Coronary artery (tissue), 2 donors: ENCODE measurements around the gene PRSS21.

Experiments
- DNase-seq: peaks from one replicate; pipeline ENCODE4 v3.0.0-alpha.2; 2017; ENCODE audit warnings: low spot score
- H3K27ac ChIP-seq, 2 donors: fragments of 200-600 bp; sonication (generic); one replicate each; pipeline ENCODE4 v1.5.1; 2016 to 2019
- H3K4me3 ChIP-seq: fragments of 200-600 bp; sonication (generic); 2 replicates; pipeline ENCODE4 v1.5.1; 2016; ENCODE audit warnings: mild to moderate bottlenecking, moderate library complexity
- CTCF ChIP-seq: fragments of 200-600 bp; sonication (generic); IDR thresholded peaks from one replicate; pipeline ENCODE4 v1.5.1; 2019; ENCODE audit warnings: antibody characterized with exemption

Gene PRSS21

GRCh38 chr16:2838928-2839327 lies 21.9 kb downstream of the PRSS21 start:
- no peak overlapping the region for H3K27ac ChIP-seq
- no peak for TF ChIP-seq CTCF
- no peak for DNase-seq
- no peak overlapping the region for H3K4me3 ChIP-seq

GRCh38 chr16:2839650-2840450 lies 22.8 kb downstream of the PRSS21 start:
- no peak for DNase-seq
- no peak overlapping the region for H3K4me3 ChIP-seq
- no peak overlapping the region for H3K27ac ChIP-seq
- TF ChIP-seq CTCF = no peak

- TF ChIP-seq CTCF = no peak
- no peak overlapping the region for H3K4me3 ChIP-seq
- no peak for DNase-seq
Observed at GRCh38 chr16:2840914-2841313, 23.9 kb downstream of the PRSS21 start.

GRCh38 chr16:2841606-2842339 lies 24.7 kb downstream of the PRSS21 start:
- DNase-seq = no peak
- TF ChIP-seq CTCF = no peak
- H3K27ac ChIP-seq = peak overlapping the region in 1 of 2 donors; percentile 16
- H3K4me3 ChIP-seq = peak overlapping the region; percentile 60

More at GRCh38 chr16:2840914-2841313, 23.9 kb downstream of the PRSS21 start:
- H3K27ac ChIP-seq = no peak overlapping the region

GRCh38 chr16:2842340-2843000 lies 25.4 kb downstream of the PRSS21 start:
- peak overlapping the region; percentile 60 for H3K4me3 ChIP-seq
- DNase-seq = no peak
- H3K27ac ChIP-seq = peak overlapping the region in 1 of 2 donors; percentile 16
- no peak for TF ChIP-seq CTCF

GRCh38 chr16:2843526-2843925 lies 26.5 kb downstream of the PRSS21 start:
- no peak for DNase-seq
- no peak for TF ChIP-seq CTCF
- H3K4me3 ChIP-seq = no peak overlapping the region
- no peak overlapping the region for H3K27ac ChIP-seq
